COLO668 (cell line): Measurements from ENCODE around the gene ACAD11.
"Not testable (repeated sequence)": the region's sequence is repeated elsewhere in the genome, so short reads cannot be mapped to it uniquely, and the experiment has no call there.

ENCODE experiments used
- DNase-seq: peaks from one replicate; lab custom pipeline; 2025; ENCODE audit not compliant: unreplicated experiment; lab: John Stamatoyannopoulos, UW

ACAD11 gene

GRCh38 chr3:132556036-132556386 is 103.6 kb downstream of the ACAD11 start:
- not testable (repeated sequence) for DNase-seq

- DNase-seq, result no peak
Observed at GRCh38 chr3:132555306-132556035, 104.1 kb downstream of the ACAD11 start.

DNA sequence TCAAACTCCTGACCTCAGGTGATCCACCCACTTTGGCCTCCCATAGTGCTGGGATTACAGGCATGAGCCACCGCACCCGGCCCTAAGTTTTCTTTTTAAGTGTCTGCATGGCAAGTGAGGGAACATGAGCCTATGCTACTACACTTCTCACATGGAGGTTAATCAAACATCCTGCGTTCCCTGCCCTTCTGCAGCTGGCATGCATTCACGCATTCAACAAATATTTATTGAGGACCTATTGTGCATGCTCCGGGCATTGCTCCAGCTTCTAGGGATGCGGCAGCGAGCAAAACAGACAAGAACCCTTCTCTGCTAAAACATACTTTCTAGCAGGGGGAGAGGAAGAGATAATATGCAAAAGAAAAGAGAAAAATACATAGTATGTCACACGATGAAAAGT is 105.2 kb downstream of the ACAD11 start:
- DNase-seq, result peak; percentile 31

DNA sequence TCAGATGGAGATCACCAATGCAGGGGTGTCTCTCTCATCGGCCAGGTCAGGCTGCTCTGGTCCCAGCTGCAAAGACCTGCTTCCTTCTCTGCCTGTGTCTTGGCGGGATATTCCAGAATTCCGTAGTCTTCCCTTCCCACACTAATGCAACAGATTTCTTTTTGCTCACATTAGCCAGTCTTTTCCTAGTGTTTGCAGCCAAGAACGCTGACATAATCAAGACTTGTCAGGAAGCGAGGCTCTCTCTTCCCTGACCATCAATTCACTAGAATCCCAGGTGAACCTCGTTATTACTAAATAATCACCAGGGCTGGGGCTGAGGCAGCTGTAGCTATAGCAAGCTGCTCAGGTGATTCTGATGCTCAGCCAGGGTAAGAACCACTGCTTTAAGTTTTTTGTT is 105.8 kb downstream of the ACAD11 start:
- DNase-seq, result no peak

- no peak for DNase-seq
Observed at GRCh38 chr3:132550579-132551305, 108.9 kb downstream of the ACAD11 start.

DNA sequence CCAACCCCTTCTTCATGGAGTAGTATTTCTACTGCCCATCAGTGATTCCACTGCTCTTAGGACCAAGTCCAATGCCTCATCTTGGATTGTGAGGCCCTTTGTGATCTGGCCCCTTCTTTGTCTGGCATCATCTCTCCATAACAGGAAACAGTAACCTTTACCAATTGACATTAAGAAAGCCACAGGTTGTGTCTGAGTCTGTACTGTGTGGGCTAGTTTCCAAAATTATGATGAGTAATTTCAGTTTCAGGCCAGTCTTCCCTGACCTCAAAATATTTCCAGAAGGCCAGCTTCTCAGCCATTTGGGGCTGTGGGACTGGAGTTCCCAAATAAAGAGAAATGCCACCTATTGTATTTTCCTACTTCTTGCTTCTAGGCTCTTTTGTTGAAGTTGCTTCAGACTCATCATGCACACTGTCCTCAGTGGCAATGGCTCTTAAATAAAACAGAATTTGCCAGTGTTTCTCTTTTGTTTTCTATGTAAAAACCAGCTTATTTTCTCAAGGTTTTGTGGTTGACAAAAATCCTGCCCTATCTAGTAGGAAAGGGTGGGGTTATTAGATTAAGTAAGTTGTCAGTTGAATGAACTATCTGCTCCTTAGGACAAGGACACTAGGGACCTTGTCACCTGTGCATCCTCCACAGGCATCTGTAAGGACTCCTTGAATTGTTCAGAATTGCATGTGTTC is 109.6 kb downstream of the ACAD11 start:
- DNase-seq, result no peak

DNA sequence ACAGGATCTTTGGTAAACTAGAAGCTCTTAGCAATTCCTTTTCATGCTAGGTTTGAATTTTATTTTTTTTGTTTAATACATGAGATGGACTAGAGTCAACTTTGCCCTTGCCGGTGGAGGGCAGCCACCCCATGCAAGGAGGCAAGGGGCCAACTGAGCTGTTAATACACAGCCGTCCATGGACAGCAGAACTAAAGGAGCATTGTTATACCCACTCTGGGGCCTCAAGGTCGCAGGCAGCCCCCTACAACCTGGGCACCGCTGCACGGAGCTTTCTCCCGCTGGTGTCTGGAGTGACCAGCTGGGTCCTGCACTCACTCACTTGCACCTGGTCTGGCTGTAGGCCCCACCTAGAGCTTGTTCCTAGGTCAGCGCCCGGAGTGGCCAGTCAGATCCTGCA is 110.4 kb downstream of the ACAD11 start:
- DNase-seq, result no peak

DNA sequence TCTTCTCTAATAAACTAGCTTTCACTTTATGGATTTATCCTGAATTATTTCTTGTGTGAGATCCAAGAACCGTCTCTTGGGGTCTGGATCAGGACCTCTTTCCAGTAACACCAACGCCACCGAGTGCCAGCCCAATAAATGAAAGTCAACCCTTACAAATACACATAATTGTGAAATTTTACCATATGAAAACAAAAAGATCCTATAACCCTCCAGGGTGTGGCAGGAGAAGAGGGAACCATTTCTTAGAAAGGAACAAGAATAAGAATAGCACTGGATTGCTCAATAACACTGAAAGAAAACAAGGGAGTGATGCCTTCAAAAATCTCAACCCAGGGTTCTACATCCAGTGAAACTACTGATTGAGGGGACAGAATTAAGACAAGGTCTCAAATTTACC is 114.1 kb downstream of the ACAD11 start:
- DNase-seq, result no peak

- DNase-seq, result no peak
Observed at GRCh38 chr3:132544130-132544529, 115.5 kb downstream of the ACAD11 start.

DNA sequence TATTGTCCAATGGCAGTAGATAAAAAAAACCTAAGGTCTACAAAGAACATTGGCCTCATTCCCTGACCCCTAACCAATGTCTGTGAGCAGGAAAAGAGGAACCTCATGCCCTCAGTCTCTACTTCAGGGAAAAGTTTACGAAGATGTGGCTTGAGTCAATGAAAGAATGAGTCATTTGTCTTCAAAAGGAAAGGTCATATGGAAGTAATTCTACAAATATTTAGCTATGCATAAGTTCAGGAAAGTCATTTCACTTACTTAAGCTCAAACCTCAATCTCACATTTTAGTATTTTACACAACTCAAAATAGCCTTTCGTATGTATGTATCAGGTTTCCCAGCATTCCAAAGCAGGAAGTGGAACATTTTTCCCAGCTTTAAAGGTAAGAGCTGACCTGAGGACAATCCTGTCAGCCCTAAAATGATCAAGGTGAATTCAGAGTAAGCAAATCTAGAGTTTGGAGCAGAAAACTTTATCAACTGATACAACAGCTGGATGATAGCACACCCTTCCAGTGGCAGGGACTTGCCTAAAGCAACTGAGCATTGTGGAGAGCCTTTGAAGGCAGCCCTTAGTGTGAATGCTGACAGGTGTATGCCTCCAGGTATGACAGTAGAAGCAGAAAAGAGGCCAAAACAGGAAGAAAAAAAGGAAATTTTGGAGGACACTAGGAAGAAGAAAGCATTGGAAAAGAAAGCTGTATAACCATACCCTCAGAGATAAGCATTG is 116.4 kb downstream of the ACAD11 start:
- DNase-seq, result no peak

- no peak for DNase-seq
Observed at GRCh38 chr3:132542577-132542976, 117.0 kb downstream of the ACAD11 start.

DNA sequence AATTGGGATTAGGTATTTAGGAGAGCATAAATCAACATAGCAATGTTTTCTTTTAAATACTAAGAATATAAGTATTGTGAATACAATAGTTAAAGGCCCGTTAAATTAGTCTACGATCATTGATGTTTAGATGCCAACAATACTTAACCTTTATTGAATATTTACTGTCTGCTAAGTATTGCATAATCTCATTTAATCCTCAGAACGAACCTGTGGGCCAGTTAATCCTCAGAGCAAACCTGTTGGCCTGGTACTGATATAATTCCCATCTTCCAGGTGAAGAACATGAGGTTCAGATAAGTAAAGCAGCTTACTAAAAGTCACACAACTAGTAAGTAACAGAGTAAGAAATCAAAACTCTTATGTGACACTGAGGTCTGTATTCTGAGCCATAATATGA is 119.9 kb downstream of the ACAD11 start:
- DNase-seq, result no peak

- no peak for DNase-seq
Observed at GRCh38 chr3:132538072-132538471, 121.5 kb downstream of the ACAD11 start.

DNA sequence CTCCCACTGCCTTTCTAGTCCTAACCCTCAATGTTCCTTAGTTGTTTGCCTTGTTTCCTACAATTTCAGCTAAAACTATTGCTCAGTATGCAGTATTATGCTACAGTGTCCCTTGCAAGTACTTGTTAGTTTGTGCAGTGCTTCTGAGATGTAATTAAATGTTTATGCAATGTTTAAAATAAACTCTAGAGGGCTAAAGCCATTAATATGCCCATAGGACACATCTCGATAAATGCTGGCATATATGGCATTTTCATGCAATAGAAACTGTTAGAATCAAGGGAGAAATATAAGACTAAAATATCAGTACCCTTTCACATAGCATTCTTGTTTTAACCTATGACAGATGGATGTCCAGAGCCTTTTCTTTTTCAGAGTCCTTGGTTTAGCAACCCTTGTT is 122.3 kb downstream of the ACAD11 start:
- no peak for DNase-seq

- no peak for DNase-seq
Observed at GRCh38 chr3:132536442-132537153, 123.0 kb downstream of the ACAD11 start.

- peak; percentile 37 for DNase-seq
Observed at GRCh38 chr3:132535575-132536441, 123.8 kb downstream of the ACAD11 start.

- DNase-seq, result no peak
Observed at GRCh38 chr3:132530624-132531023, 129.0 kb downstream of the ACAD11 start.

- DNase-seq, result no peak
Observed at GRCh38 chr3:132522353-132522752, 137.3 kb downstream of the ACAD11 start.

GRCh38 chr3:132521901-132522300 is 137.7 kb downstream of the ACAD11 start:
- DNase-seq, result no peak

- DNase-seq, result peak; percentile 1
Observed at GRCh38 chr3:132519914-132520313, 139.7 kb downstream of the ACAD11 start.
